ENCODE data around the gene C1QTNF9. TPM values are rescaled to one million over a fixed set of nuclear protein-coding genes. Genes with fewer than 3 reads are reported as not detected.
"Not testable (repeated sequence)": the region's sequence is repeated elsewhere in the genome, so short reads cannot be mapped to it uniquely, and the experiment has no call there.

Gene C1QTNF9
- total RNA-seq (ENCODE audit: low replicate concordance) = not detected in 2 replicates

- H3K4me3 ChIP-seq (ENCODE audit: low read depth, low read length) = not testable (repeated sequence)
- peak; percentile 28 for DNase-seq (ENCODE audit: low read depth)
These were observed at the start of gene C1QTNF9 for GRCh38 chr13:24309300-24309699. C1QTNF9 (plus strand) TSS chr13:24309580; CDS start chr13:24316004, 6,424 bp downstream.

- H3K4me3 ChIP-seq (ENCODE audit: low read depth, low read length) = no peak overlapping the region
- no peak for DNase-seq (ENCODE audit: low read depth)
- no peak for TF ChIP-seq CTCF (IDR thresholded peaks at IDR 0.05; ENCODE audit: insufficient read depth, low read length)
These were observed 47.8 kb upstream of the C1QTNF9 start for GRCh38 chr13:24261566-24261965.

- no peak overlapping the region for H3K4me3 ChIP-seq (ENCODE audit: low read depth, low read length)
- peak; percentile 45 for DNase-seq (ENCODE audit: low read depth)
- TF ChIP-seq CTCF (IDR thresholded peaks at IDR 0.05; ENCODE audit: insufficient read depth, low read length) = no peak
These were observed 45.7 kb upstream of the C1QTNF9 start for GRCh38 chr13:24263632-24264031.

- H3K4me3 ChIP-seq (ENCODE audit: low read depth, low read length) = no peak overlapping the region
- no peak for DNase-seq (ENCODE audit: low read depth)
- TF ChIP-seq CTCF (IDR thresholded peaks at IDR 0.05; ENCODE audit: insufficient read depth, low read length) = no peak
These were observed 44.4 kb upstream of the C1QTNF9 start for GRCh38 chr13:24264976-24265375.

GRCh38 chr13:24265453-24265852 lies 43.9 kb upstream of the C1QTNF9 start:
- DNase-seq (ENCODE audit: low read depth) = no peak
- no peak overlapping the region for H3K4me3 ChIP-seq (ENCODE audit: low read depth, low read length)
- no peak for TF ChIP-seq CTCF (IDR thresholded peaks at IDR 0.05; ENCODE audit: insufficient read depth, low read length)

- H3K4me3 ChIP-seq (ENCODE audit: low read depth, low read length) = peak overlapping the region; percentile 48
- no peak for TF ChIP-seq CTCF (IDR thresholded peaks at IDR 0.05; ENCODE audit: insufficient read depth, low read length)
- DNase-seq (ENCODE audit: low read depth) = peak; percentile 65
These were observed 42.1 kb upstream of the C1QTNF9 start for GRCh38 chr13:24267274-24267673.

GRCh38 chr13:24267801-24268200 lies 41.6 kb upstream of the C1QTNF9 start:
- peak overlapping the region; percentile 48 for H3K4me3 ChIP-seq (ENCODE audit: low read depth, low read length)
- no peak for TF ChIP-seq CTCF (IDR thresholded peaks at IDR 0.05; ENCODE audit: insufficient read depth, low read length)
- no peak for DNase-seq (ENCODE audit: low read depth)
